GM18502 (cell line): ENCODE results near the gene CLSTN2.

Experiments
- ATAC-seq: cut with Tn5 transposase; IDR thresholded peaks from one replicate; pipeline ENCODE4 v1.9.1; 2021; ENCODE audit warnings: mild to moderate bottlenecking; ENCODE audit not compliant: unreplicated experiment, poor library complexity

CLSTN2 gene

DNA sequence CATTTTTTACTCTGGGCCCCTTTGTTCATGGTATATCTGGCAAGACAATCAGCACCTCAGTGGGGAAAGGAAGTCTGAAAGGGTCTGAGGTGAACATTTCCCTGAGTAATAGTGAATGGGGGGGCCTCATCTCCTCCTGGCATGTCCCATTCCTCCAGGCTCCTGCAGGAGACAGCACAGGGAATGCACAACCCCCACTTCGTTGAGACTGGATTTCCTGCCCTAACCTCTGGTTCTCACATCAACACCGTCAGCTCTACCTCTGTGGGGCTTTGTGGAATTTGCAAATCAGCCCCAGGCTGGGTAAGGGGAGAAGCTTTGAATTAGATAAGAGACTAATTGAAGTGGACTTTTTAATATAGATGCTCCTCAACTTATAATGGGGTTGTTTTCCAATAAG, 574.5 kb downstream of the CLSTN2 start:
- ATAC-seq = no peak

DNA sequence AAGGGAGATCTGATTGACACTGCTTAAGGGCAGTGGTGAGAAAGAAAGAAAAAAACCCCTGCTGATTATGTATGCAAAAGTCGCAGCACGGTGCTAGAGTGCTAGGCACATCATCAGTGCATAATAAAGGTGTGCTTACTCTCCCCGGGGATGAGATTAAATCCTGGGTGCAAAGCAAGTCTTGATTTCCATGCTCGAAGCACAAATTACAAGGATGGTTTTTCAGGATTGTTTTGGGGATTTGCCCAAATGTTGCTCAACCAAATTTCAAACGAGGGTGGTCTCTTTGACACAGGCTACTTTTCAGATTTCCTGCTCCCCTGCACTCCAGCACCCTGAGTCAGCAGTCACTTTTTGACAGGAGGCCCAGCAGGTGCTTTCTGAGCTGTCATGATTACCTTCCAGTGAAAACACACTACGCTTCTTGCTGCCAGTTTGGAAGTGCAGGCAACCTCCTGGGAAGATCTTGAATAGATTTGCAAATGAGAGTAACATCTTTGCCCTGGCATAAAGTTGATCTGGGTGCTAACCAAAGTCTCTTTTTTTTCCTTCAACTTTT, 575.4 kb downstream of the CLSTN2 start:
- ATAC-seq = no peak

DNA sequence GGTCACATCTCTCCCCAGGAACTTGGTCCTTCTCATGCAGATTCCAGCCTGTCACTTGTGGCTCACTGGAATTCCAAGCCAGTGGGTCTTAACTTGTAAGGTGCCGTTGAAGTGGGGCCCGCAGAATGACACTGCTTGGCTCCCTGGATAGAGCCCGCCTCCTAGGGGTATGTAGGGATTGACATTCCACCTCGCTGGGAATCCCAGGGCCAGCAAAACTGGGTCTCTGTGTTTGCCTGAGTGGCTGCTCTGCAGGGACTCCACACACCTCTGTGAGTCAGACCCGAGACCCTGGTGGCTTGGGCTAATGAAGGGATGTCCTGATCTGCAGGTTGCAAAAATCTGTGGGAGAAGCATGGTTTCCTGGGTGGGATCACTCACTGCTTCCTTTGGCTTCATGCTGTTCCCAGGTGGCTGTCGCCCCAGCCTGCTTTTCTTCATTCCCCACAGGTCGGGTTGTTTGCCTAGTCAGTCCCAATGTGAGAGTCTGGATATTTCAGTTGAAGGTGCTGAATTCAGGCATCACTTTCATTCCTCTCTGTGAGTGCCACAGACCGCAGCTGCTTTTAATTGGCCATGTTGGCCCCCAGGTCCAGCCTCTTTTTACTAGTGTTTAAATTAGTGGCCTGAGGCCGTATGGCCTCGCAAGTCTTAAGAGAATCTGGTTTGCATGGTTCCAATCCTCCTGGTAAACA, 586.9 kb downstream of the CLSTN2 start:
- no peak for ATAC-seq

DNA sequence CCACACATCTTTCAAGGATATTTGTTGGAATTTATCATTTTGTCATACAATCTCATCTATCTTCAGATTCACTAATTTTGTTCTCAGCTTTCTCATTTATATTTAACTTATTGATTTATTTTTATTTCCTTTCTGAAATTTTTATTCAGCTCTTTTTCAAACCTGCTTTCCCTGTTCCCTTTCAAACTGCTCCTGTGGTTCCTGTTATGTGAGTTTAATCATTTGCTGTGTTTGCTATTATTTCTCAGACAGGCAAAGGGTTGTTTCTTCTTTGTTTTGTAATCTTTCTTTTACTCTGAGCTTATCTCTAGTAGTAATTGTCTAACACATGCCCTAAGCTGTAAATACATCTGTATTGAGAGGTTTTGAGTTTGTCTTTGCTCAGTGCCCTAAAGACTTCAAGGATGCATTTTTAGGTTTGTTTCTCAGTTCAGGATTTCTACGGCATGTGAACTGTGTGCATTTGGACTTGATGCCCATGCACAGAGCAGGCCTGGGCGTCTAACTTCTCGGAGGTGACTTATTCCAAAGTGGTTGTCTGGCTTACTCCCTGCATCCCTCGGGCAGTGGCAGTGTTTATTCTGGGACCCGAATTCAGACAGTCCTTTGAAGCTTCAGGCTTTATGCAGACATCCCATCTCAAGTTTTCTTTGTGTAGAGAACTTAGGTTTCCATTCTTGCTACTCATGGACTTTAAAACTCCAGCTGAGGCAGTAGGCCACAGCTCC, 587.8 kb downstream of the CLSTN2 start:
- ATAC-seq = no peak

DNA sequence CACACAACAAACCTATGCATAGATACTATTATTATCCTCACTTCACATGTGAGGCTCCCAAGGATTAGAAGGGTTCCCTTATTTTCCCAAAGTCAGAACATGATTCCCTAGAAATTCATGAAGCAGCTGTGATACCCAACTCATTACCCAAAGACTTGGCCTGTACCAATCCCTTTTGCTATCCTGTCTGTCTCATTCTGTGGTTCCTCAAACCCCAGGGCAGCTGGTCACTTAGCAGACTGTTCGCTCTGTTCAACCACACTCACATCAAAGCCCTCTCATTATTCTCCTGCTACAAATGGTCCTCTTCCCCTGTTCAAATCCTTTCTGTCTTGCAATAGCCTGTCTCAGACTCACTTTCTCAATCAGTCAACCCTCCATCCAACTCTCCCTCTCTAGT, 588.6 kb downstream of the CLSTN2 start:
- ATAC-seq = no peak

DNA sequence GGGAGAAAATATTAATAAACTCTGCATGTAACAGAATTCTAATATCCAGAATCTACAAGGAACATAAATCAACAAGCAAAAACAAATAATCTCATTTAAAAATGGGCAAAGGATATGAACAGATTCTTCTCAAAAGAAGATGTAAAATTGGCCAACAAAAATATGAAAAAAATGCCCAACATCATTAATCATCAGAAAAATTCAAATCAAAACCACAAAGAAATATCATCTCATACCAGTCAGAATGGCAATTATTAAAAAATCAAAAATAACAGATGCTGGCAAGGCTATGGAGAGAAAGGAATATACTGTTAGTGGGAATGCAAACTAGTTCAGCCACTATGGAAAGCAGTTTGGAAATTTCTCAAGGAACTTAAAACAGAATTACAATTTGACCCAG, 592.2 kb downstream of the CLSTN2 start:
- no peak for ATAC-seq

DNA sequence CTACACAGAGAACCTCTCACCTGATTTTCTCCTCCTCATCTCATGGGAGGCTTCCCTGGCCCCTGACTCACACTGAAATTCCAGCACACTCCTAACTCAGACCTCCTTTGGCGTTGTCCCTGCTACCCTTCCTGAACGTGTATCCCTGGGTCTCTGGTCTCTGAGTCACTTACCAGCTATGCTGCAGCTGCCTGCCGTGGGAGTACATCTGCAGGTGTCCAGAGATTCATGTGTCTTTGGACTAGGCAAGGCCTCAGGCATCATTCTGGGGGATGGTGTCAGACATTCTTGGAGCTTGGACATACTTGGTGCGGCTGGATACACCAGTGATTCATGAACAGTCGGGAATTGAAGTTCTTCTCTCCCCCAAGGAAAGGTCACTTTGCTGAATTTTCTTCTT, 594.1 kb downstream of the CLSTN2 start:
- ATAC-seq = no peak

DNA sequence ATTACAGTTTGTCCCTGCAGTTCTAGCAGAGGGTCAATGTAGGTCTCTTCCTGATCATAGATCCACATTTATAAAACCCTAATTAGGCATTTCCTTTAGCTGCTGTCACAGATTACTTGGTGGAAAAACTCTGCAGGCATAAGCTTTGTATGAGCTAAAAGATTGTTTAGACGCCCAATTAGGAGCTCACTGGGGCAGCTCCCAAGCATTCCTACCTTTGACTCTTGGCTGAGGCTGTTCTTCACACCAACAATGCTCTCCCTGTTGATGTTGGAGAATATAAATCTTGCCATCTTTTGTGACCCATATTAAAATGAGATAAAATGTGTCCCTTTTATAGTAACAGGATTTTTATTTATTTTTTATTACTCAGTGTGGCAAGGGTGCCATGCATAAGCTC, 594.6 kb downstream of the CLSTN2 start:
- ATAC-seq = no peak

DNA sequence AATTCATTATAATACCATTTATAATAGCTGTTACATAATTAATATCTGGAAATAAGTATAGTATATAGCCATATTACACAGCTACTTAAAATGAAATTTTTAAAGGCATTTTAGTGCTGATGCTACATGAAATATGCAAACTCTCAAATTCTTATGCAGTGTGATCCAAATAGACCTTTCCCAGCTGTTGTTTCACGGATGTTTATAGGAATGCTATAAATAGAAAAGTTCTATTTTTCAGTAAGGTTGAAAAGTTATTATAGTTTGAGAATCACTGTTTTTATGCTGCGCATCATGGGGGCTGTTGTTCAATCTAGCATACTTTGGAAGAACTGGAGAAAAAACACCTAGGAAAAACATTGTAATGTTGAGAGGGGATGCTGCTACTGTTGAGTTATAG, 595.1 kb downstream of the CLSTN2 start:
- no peak for ATAC-seq

DNA sequence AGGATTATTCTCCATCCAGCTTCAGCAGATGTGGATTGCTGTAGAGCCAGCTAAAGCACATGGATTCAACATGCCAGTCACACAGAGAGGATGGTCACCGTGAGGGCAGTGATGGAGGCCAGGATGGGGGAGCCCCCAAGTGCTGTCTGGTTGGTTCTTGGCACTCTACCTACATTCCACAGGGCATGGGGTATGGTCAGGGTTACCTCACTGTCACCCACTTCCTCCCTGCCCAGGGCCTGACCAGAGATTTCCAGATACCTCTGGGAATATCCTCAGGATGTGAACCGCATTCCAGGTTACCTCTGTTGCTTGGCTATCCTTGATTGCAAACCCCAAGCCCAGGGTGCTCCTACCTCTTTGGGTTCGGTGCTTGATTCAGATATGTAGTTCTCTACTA, 595.6 kb downstream of the CLSTN2 start:
- no peak for ATAC-seq

DNA sequence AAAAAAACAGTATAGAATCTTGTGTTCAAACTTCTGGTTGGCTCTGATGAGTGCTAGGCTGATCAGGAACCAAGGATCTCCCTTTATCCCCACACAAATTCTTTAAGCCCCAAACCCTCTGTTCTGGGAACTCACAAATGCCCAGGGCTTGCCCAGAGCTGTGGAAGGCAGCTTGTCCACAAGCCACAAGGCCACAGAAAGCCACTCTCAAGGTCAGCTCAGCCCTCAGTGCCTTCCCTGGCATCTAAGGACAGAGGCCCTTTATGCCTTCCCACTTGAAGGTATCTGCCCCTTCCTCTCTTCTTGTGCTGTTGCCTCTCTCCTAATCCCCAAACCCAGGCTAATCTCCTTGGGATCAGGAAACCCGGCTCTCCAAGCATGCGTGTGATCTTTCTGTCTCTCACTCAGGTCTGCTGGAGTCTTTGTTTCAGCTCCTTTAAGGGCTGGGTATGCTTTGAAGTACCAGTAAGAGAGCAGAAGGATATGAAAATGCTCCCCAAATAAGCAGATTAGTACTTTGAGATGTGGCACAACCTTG, 597.9 kb downstream of the CLSTN2 start:
- no peak for ATAC-seq

DNA sequence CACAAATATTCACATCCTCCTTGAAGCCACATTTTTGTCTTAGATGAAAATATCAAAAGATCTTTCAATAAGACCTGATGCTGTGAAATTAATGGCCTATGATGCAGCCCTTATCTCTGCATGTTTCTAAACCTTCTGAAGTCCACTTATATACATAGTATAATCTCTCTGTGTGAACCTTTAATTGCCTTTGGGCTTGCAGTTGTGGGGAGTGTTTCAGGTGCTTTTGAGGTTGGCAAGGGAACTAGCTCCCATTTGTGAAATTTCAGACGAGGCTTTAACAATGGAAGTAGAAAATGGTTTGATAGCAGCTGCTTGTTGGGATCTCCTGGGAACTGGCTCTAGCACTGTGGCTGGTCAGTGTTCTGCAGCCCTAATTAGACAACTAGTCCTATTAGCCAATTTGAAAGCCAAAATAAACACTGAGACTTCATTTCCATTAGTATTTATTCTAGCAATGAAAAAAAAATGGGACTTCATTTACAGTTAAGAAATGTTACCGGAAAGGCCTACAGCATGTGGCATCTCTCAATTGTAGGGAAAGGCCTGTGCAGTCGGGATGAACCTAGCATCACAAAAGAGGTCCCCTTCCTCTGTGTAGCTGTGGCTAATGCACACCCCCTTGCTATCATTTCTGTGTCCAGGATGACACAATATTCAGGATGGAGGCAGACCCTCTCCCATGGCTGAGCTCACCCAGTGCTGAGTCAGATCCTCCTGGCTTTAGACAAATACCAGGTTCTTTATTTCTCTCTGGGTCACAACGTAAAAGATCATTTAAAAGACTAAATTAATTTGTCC, 602.1 kb downstream of the CLSTN2 start:
- no peak for ATAC-seq

DNA sequence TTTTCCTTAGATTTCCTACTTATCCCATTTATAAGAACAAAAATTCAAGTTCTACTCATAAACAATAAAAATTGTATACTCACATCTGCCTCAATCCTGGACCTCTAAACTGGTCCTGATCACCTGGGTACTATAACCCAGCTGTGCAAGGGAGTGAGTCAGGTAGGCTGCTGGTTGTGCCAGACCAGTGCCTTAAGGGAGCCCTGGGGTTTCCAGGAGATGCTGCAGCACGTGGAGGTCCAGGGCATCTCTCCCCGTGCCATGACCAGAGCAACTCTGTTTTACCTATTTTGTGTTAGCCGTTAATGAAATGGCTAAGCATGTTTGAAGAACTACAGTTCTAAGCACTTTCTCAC, 602.7 kb downstream of the CLSTN2 start:
- ATAC-seq = no peak

DNA sequence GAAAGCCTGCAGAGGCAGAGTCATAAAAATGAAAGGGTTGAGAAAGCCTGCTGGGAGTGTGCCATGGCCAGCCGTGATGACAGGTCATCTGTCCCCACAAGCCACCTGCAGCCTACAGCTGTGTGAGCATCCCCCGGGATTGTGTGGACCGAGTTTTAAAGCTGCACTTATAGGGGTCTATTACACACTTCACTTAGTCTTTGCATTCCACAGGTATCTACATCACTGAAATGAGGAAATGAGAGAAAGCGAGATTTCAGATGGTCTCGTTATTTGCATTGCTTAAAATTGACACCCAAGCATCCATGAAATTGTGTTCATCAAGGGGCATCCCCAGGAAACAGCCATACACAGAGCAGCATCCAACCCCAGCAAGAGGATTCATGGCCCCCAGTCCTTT, 605.3 kb downstream of the CLSTN2 start:
- peak; percentile 83 for ATAC-seq

DNA sequence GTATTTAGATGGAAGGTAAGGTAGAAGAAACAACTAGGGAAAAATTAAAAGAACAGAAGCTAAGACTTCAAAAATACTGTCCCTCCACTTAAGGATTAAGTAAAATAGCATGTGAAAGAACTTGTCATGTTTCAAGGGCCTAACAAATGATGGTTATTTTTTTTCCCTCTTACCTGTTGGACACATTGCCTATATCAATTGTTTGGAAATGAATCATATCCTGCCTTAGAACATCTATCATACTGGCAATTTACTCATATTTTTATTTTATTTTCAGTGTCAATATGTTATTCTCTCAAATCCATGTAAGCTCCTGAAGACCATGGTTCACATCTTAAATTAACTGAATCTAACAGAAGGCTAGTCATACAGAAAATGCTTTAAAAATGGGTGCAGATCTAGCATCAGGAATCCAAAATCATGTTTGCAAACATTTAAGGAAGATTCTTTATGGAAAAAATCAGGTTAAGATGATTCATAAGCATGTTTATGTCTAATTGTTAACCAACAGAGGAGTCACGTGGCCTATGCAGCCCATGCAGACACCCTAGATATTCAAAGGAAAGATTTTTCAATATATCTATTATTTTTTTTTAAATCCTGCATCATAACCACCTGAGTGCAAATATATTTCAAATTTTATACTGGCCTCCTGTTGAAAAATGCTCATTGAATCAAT, 607.1 kb downstream of the CLSTN2 start:
- no peak for ATAC-seq

DNA sequence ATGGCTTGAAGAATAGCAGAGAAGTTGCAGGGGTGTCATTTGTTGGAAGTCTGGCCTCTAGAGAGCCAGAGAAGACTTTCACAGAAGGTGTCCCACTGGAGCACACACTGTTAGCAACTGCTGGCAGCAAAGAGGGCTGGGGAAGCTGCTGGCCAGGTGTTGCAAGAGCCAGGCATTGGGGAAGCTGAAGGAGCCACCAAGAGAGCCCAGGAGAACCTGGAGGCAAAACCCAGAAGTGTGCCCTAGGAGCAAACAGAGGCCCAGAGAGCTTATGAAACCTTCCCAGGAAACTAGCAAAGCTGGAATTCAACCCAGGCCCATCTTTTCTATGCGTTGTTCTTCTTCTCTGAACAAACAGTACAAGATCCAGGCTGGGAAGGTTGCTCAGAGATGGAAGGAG, 610.2 kb downstream of the CLSTN2 start:
- no peak for ATAC-seq

DNA sequence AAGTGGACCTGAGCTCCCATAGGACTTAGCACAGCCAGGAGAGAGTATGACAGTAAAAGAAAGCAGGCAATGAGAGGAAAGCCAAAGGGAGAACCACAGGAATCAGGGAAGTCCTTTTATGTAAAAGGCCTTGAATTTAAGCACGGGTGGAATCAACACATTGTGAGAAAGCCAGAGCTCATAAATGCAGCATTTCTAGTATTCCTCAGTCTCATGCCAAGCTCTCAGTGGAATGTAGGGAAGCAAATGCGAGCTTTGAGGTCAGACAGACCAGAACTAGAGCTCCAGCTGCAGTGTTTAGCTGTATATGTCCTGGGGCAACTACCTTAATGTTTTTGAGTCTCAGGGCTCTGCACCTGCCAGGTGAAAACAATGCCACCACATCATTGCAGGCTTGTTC, 610.8 kb downstream of the CLSTN2 start:
- ATAC-seq = no peak

DNA sequence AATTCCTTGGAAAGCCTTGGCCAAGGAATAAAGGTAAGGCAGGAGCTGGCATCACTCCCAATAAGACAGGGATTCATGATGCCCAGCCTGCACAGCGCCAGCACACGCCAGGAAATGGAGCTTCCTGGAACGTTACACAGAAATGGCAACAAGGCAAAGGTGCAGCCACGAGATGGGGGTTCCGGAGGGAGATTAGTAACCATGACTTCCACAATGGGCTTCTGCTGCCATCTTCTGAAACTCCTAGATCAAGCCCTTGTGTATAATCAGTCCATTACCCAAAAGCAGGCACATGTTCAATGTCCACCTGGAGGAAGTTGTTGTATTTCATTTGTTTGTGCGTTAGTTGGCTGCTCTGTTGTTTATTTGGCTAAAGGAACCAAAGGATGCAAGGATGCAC, 611.7 kb downstream of the CLSTN2 start:
- ATAC-seq = no peak

DNA sequence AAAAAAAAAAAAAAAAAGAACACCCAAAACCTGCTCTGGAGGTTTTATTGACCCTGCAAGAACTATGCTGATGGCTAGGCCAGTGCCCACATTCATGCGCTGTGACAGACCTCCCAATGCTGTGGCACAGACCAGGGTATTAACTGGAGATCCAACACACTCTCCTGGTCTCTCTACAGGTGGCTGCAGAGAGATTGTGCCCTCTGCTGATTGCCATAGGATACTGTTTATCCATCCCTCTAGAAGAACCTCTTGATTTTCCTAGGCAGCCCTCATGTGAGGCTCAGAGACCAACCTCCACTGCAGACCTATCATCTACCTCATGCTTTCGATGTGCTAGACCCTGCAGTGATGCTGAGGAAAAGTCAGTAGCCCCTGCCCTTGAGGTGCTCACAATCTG, 617.4 kb downstream of the CLSTN2 start:
- ATAC-seq = no peak

DNA sequence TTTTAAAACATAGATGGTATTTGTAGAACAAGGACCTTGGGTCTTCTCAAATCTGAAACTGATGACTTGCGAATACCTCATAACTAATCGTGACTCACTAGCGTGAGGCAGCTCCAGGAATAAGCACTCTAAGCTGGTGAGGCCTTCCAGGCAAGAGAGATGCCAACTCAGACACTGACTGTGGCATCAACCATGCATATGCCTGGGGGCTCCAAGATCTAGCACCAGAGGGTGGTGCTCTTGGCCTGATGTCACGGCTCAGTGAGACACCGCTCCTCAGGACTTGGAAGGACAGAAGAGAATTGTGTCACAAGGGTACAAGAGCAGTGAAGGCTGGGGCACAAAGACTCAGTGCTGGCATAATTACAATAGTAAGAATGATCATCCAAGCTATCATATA, 617.9 kb downstream of the CLSTN2 start:
- ATAC-seq = no peak
